GM18868 (cell line): Measurements from ENCODE around the gene TEX55.
"Not testable (repeated sequence)": the region's sequence is repeated elsewhere in the genome, so short reads cannot be mapped to it uniquely, and the experiment has no call there.

Source experiments
- ATAC-seq: cut with Tn5 transposase; IDR thresholded peaks from one replicate; pipeline ENCODE4 v1.9.1; 2021; ENCODE audit warnings: mild to moderate bottlenecking, moderate library complexity; ENCODE audit not compliant: unreplicated experiment

The TEX55 gene

GRCh38 chr3:119145500-119146167, at the start of gene TEX55:
Gene TEX55, plus strand, starts transcription at chr3:119146165. Its CDS starts 25 bp downstream, at chr3:119146190.
- peak; percentile 80 for ATAC-seq

DNA sequence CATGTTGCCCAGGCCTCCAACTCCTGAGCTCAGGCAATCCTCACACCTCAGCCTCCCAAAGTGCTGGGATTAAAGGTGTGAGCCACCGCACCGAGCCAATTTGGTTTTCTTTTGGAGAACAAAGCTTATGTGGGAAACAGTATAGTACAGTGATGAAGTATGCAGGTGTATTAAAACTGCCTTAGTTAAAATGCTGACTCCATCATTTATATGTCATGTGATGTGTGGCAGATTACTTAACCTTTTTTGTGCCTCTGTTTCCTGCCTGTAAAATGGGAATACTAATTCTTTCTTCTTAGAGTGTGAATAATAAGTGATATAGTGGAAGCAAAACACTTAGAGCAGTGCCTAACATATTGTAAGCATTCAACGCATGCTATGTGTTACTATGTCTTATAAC, 48.0 kb upstream of the TEX55 start:
- ATAC-seq: no peak

DNA sequence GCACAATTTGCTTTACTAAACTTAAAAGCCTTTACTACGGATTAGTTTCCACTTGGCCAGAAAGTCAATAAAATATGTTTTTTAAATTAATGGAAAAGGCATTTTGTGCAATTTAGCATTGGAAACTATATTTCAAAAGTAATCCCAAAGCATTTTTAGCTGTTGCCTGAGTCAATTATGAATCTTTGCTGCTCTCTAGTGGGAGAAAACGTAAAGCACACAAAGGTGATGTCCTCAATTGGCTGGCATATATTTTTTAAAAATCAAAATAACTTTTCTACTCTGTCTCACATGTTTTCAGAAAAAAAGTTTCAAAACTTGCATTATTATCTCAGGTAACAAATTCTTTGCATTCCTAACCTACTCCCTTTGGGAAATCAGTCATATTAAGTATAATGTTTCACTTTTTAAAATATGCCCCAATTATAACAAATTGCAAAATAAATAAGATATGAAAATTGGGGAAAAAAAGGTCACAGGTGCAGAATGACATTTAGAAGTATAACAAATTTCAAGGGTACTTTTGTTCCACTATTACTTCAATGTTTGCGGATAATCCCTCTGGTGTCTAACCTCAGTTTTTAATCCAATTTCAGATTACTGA, 47.2 kb upstream of the TEX55 start:
- peak; percentile 68 for ATAC-seq

DNA sequence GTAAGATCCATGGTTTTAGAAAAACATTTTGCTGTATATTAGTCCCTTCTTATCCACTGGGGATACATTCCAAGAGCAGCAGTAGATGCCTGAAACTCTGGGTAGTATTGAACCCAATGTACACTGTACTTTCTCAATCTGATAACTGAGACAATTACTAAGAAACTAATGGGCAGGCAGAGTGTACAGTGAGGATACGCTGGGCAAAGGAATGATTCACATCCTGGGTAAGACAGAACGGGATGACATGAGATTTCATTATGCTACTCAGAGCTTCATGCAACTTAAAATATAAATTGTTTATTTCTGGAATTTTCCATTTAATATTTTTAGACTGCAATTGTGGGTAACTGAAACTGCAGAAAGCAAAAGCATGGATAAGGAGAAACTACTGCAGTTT, 46.2 kb upstream of the TEX55 start:
- ATAC-seq: no peak

- no peak for ATAC-seq
Measured at GRCh38 chr3:119104031-119104430, 41.9 kb upstream of the TEX55 start.

DNA sequence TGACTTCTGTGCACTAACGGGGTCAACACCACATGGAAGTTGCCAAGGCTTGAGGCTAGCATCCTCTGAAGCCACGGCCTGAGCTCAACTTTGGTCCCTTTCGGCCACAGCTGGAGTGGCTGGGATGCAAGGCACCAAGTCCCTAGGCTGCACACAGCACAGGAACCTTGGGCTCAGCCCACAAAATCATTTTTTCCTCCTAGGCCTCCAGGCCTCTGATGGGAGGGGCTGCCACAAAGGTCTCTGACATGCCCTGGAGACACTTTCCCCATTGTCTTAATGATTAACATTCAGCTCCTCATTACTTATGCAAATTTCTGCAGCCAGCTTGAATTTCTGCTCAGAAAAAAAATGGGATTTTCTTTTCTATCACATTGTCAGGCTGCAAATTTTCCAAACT, 27.6 kb upstream of the TEX55 start:
- not testable (repeated sequence) for ATAC-seq

DNA sequence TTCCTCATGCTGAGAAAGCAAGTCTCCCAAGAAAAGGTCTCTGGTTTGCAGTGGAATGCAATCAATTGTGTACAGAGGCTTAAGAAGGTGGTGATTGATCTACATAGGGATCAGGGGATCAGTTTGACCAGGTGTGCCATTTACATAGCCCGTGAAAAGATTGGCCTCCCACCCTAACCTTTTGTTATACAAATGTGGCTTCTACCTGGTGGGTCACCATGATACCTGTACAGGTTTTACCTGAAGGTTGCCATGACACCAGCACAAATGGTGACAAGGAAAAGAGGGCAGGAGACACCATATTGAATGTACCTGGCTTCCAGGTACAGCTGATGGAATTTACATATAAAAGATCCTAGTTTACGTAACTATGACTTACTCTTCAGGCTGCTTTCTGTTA, 25.5 kb upstream of the TEX55 start:
- no peak for ATAC-seq

DNA sequence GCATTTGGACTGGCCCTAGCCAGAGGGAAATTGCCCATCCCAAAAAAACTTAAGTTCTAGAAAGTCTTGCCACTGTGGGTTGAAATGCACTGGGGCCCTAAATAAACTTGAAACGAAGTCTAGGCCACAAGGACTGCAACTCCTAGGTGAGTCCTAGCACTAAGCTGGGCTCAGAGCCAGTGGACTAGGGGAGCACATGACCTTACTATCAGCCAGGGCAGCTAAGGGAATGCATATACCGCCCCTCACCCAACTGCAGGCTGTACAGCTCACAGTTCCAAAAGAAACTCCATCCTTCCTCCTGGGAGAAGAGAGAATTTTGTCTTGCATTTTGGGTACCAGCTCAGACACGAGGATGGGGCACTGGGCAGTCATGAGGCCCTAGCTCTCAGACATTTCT, 23.6 kb upstream of the TEX55 start:
- no peak for ATAC-seq

GRCh38 chr3:119125342-119125741, 20.6 kb upstream of the TEX55 start:
- no peak for ATAC-seq

- no peak for ATAC-seq
Measured at GRCh38 chr3:119125742-119126504, 20.0 kb upstream of the TEX55 start.

GRCh38 chr3:119130291-119130690, 15.7 kb upstream of the TEX55 start:
- not testable (repeated sequence) for ATAC-seq

GRCh38 chr3:119132291-119132690, 13.7 kb upstream of the TEX55 start:
- ATAC-seq: not testable (repeated sequence)

DNA sequence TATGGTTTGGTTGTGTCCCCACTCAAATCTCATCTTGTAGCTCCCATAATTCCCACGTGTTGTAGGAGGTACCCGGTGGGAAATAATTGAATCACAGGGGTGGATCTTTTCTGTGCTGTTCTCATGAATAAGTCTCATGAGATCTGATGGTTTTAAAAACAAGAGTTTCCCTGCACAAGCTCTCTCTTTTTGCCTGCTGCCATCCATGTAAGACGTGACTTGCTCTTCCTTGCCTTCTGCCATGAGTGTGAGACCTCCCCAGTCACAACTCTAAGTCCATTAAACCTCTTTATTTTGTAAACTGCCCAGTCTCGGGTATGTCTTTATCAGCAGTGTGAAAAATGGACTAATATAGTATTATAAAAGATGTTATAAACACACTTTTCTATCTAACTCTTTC, 6.6 kb upstream of the TEX55 start:
- ATAC-seq: not testable (repeated sequence)

GRCh38 chr3:119140466-119140865, 5.5 kb upstream of the TEX55 start:
- ATAC-seq: no peak

- peak; percentile 31 for ATAC-seq
Measured at GRCh38 chr3:119145128-119145499, 851 bp upstream of the TEX55 start.

GRCh38 chr3:119146578-119147375, 812 bp downstream of the TEX55 start:
- no peak for ATAC-seq

GRCh38 chr3:119147494-119147893, 1.5 kb downstream of the TEX55 start:
- no peak for ATAC-seq

GRCh38 chr3:119148493-119149180, 2.7 kb downstream of the TEX55 start:
- ATAC-seq: no peak

DNA sequence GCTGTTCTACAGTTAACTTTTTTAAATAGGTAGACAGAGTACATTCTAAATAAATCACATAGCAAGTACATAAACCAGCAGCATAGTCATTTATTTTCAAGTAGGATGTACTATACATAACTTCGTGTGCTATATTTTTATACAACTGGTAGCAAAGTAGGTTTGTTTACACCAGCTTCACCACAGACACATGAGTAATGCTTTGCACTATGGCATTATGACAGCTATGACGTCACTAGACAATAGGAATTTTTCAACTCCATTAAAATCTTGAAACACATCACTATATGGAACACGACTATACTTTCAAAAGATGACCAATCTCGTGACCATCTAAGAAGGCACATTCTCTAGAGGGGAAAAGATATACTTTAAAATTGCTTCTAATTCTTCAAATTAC, 3.5 kb downstream of the TEX55 start:
- ATAC-seq: no peak

DNA sequence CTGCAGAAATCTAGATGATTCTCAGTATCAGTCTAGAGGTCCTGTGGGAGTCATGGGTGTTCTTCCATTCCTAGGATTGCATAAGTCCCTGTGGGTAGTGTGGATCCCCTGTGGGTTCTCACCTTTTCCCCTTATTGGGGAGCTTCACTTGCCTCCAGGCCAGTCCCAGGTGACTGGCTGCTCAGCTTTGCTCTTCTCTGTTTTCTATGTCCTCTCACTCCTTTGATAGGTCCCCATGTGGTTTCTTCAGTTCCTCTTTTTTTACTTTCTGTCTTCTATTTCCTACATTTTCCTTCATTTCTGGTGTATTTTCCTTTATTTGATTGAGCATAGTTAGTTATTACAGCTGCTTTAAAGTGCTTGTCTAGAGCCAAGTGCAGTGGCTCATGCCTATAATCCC, 10.9 kb downstream of the TEX55 start:
- no peak for ATAC-seq

DNA sequence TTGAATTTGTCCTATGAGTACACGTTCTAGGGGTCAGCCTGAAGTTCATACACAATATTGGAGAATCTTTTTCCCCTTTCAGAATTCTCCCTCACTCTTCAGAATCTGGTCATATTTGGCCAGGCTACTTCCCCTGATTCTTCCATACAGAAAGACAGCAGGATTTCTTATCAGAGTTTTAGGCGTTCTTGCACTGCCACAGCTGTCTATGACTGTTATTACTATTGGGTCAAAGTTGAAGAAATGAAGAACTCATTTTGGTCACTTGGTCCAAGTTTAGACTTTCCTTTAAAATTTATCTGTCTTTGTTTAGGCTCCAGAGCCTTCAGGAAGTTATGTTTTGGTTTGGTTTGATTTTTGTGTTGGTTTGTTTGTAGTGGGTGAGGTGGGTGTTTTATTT, 12.0 kb downstream of the TEX55 start:
- no peak for ATAC-seq
